Endothelial cell of umbilical vein (primary cell): ENCODE results near the gene AURKA. TPM values are rescaled to one million over a fixed set of nuclear protein-coding genes. Genes with fewer than 3 reads are reported as not detected.

Source experiments
- BruUV-seq: library from RNA; stranded (reverse); fragments of 400-500 nt; replicated peaks from 2 replicates; lab custom pipeline; 2021; lab: Mats Ljungman, UMichigan
- CTCF ChIA-PET: fragments of 300-600, 350-600 bp; sonication (Branson Sonifier 250); formaldehyde crosslinking; loops from one replicate; lab custom pipeline; 2021; ENCODE audit warnings: antibody characterized with exemption, inconsistent platforms; lab: Charles Lee
- POLR2A ChIA-PET: fragments of 300-600, 350-600 bp; sonication (Branson Sonifier 250); formaldehyde crosslinking; loops from one replicate; lab custom pipeline; 2021; ENCODE audit warnings: antibody characterized with exemption, inconsistent platforms; lab: Charles Lee
- DNase-seq: peaks from one replicate; pipeline ENCODE4 v3.0.0-alpha.2; 2011; ENCODE audit warnings: low read depth, low spot score
- FAIRE-seq: peaks from 2 replicates; lab custom pipeline; 2011; peaks lifted over from hg19 to GRCh38; lab: Jason Lieb, UNC
- H2AFZ ChIP-seq: 2 replicates; pipeline ENCODE4 v1.6.0; 2012; ENCODE audit warnings: low read depth, low read length, control low read depth, inconsistent platforms
- H3K27ac ChIP-seq: 2 replicates; pipeline ENCODE4 v1.5.1; 2011; ENCODE audit warnings: low read depth, mild to moderate bottlenecking, control low read depth, low read length, moderate library complexity; ENCODE audit not compliant: insufficient read depth
- H3K27me3 ChIP-seq, 2 experiments: 2 replicates each; pipeline versions ENCODE4 v1.6.0 to v1.6.1; 2011; ENCODE audit warnings: low read length in 2 of 2, mixed read lengths in 1 of 2; ENCODE audit not compliant: control insufficient read depth in 2 of 2, insufficient read depth in 2 of 2
- H3K36me3 ChIP-seq, 2 experiments: 2 replicates in 1 of 2; 3 replicates in 1 of 2; pipeline ENCODE4 v1.5.1; 2011; ENCODE audit warnings: low read length in 2 of 2, mild to moderate bottlenecking in 1 of 2, moderate library complexity in 1 of 2; ENCODE audit not compliant: control insufficient read depth in 2 of 2, insufficient read depth in 2 of 2; ENCODE audit errors: extremely low read depth in 1 of 2
- H3K4me1 ChIP-seq: 3 replicates; pipeline ENCODE4 v1.5.1; 2011; ENCODE audit warnings: mild to moderate bottlenecking, low read length; ENCODE audit not compliant: control insufficient read depth, insufficient read depth; ENCODE audit errors: extremely low read depth
- H3K4me2 ChIP-seq: 2 replicates; pipeline ENCODE4 v1.6.1; 2011; ENCODE audit warnings: low read length, control low read depth, mixed read lengths; ENCODE audit not compliant: insufficient read depth
- H3K4me3 ChIP-seq, 3 experiments: fragments of 200-600 bp in 1 of 3; sonication (generic), shearing (Covaris generic) in 1 of 3; replicated peaks in 1 of 3; 2 replicates each; pipeline ENCODE4 v1.5.1; 2011 to 2016; ENCODE audit warnings: control low read depth in 3 of 3, low read length in 3 of 3, mild to moderate bottlenecking in 2 of 3, inconsistent platforms in 1 of 3, low read depth in 1 of 3, moderate library complexity in 1 of 3; ENCODE audit not compliant: insufficient read depth in 1 of 3
- H3K79me2 ChIP-seq: 2 replicates; pipeline ENCODE4 v1.6.0; 2012; ENCODE audit warnings: low read length, inconsistent platforms; ENCODE audit not compliant: control insufficient read depth, insufficient read depth
- H3K9ac ChIP-seq: replicated peaks from 2 replicates; pipeline ENCODE3; 2011; ENCODE audit warnings: low read length, control low read depth; ENCODE audit not compliant: insufficient read depth; ENCODE audit errors: extremely low read depth
- H3K9me1 ChIP-seq: replicated peaks from 3 replicates; pipeline ENCODE4 v1.6.0; 2011; ENCODE audit warnings: mild to moderate bottlenecking, low read length; ENCODE audit not compliant: control insufficient read depth, insufficient read depth; ENCODE audit errors: extremely low read depth
- H3K9me3 ChIP-seq: replicated peaks from 2 replicates; pipeline ENCODE4 v1.5.1; 2012; ENCODE audit warnings: low read length, inconsistent platforms; ENCODE audit not compliant: control insufficient read depth, insufficient read depth
- H4K20me1 ChIP-seq: replicated peaks from 2 replicates; pipeline ENCODE3; 2011; ENCODE audit warnings: mild to moderate bottlenecking, low read length; ENCODE audit not compliant: control insufficient read depth, insufficient read depth; ENCODE audit errors: extremely low read depth
- EZH2 ChIP-seq: IDR thresholded peaks from 2 replicates; pipeline ENCODE4 v1.6.1; 2012; ENCODE audit warnings: borderline replicate concordance, low read depth, mild to moderate bottlenecking, moderate library complexity, low read length, inconsistent platforms; ENCODE audit not compliant: severe bottlenecking
- FOS ChIP-seq: IDR thresholded peaks from 2 replicates; pipeline ENCODE4 v1.6.1; 2011; ENCODE audit warnings: mild to moderate bottlenecking, low read length, moderate library complexity, borderline replicate concordance; ENCODE audit not compliant: insufficient read depth
- GATA2 ChIP-seq: IDR thresholded peaks from 2 replicates; pipeline ENCODE4 v1.7.0; 2011; ENCODE audit warnings: low read depth, mild to moderate bottlenecking, moderate library complexity, mixed read lengths, low read length; ENCODE audit not compliant: insufficient read length, insufficient read depth
- JUN ChIP-seq: IDR thresholded peaks from 2 replicates; pipeline ENCODE4 v1.6.1; 2011; ENCODE audit warnings: borderline replicate concordance, low read depth; ENCODE audit not compliant: insufficient read length, insufficient read depth
- MYC ChIP-seq: IDR thresholded peaks from one replicate; pipeline ENCODE4 v1.6.1; 2011; ENCODE audit warnings: mild to moderate bottlenecking, low read depth, low read length
- POLR2A ChIP-seq: IDR thresholded peaks from 2 replicates; pipeline ENCODE4 v1.6.1; 2012; ENCODE audit warnings: low read depth, mild to moderate bottlenecking, control low read depth, low read length
- POLR2AphosphoS5 ChIP-seq: IDR thresholded peaks from 2 replicates; pipeline ENCODE4 v1.6.1; 2012; ENCODE audit warnings: low read depth, mild to moderate bottlenecking, control low read depth, low read length, moderate library complexity; ENCODE audit not compliant: insufficient read depth
- dilution Hi-C: fragments of 300-500 bp; cut with MboI; formaldehyde crosslinking; loops from one replicate; pipeline ENCODE4 v1.15.0; 2019; ENCODE audit warnings: low sequenced_read_pairs; ENCODE audit not compliant: extremely low pct_ligation_motif_present
- intact Hi-C: fragments of 100-400 bp; cut with micrococcal nuclease; formaldehyde crosslinking; loops from one replicate; pipeline ENCODE4 v1.10.0; 2022
- polyA plus RNA-seq, 4 experiments: library from polyadenylated mRNA; depleted of rRNA in 3 of 4; stranded (reverse) in 3 of 4; unstranded in 1 of 4; fragments of >200 nt; gene quantifications; 2 replicates each; pipeline versions ENCODE4 v1.2.1 to v1.2.3, GENCODE V29; 2011 to 2012; ENCODE audit warnings: missing spikeins in 1 of 4
- total RNA-seq: library from RNA; stranded (reverse); gene quantifications from 2 replicates; pipeline ENCODE4 v1.2.3, GENCODE V29; 2021
- TF ChIP-seq, protein P1 (sequence below), 2 donors: IDR thresholded peaks; 1 replicate in 1 of 2; 2 replicates in 1 of 2; pipeline ENCODE4 v1.5.1; 2011; ENCODE audit warnings: low read length in 2 of 2, mild to moderate bottlenecking in 2 of 2, moderate library complexity in 2 of 2, control low read depth in 1 of 2, inconsistent platforms in 1 of 2, low read depth in 1 of 2; ENCODE audit not compliant: insufficient read depth in 1 of 2; ENCODE audit errors: extremely low read depth in 1 of 2
- TF ChIP-seq, protein P2 (sequence below): IDR thresholded peaks from 2 replicates; pipeline ENCODE4 v1.6.1; 2011; ENCODE audit not compliant: insufficient read depth, insufficient read length

AURKA gene
- total and polyA plus RNA-seq, 2 donors (not counting 3 experiments of a cell fraction or from before 2014, with no cell fraction given): 33.1 to 56.9 TPM

DNA sequence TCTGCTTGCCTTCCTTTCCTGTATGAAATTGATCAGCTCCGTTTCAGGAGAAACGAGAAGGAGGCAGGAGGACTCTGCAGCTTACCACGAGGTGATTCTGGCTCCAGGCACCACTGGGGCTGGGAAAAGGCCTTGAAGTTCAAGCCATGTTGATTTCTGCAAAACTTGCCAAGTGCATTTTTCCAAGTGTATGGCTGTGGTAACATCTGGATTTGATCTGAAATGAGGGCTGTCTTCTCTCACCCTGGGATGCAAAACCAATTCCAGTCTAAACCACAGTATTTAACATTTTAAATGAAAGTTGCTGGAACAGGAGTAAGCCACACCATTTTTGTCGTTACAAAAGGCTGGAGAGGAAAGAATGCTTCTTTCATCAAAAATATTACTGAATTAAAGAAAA is 69.3 kb downstream of the AURKA start:
- TF ChIP-seq, protein P1, sequence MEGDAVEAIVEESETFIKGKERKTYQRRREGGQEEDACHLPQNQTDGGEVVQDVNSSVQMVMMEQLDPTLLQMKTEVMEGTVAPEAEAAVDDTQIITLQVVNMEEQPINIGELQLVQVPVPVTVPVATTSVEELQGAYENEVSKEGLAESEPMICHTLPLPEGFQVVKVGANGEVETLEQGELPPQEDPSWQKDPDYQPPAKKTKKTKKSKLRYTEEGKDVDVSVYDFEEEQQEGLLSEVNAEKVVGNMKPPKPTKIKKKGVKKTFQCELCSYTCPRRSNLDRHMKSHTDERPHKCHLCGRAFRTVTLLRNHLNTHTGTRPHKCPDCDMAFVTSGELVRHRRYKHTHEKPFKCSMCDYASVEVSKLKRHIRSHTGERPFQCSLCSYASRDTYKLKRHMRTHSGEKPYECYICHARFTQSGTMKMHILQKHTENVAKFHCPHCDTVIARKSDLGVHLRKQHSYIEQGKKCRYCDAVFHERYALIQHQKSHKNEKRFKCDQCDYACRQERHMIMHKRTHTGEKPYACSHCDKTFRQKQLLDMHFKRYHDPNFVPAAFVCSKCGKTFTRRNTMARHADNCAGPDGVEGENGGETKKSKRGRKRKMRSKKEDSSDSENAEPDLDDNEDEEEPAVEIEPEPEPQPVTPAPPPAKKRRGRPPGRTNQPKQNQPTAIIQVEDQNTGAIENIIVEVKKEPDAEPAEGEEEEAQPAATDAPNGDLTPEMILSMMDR (IDR thresholded peaks at IDR 0.05; ENCODE audit: extremely low read depth in 1 of 2, insufficient read depth in 1 of 2, low read depth in 1 of 2, low read length in 2 of 2): no peak
- TF ChIP-seq JUN (no peak), POLR2A (no peak), FOS (no peak), MYC (no peak), POLR2AphosphoS5 (no peak), GATA2 (no peak), EZH2 (no peak)
- TF ChIP-seq, protein P2, sequence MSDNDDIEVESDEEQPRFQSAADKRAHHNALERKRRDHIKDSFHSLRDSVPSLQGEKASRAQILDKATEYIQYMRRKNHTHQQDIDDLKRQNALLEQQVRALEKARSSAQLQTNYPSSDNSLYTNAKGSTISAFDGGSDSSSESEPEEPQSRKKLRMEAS: no peak
- DNase-seq (no peak), FAIRE-seq (no peak)
- Histone ChIP-seq H3K27ac (no peak overlapping the region), H3K36me3 (no peaks in the 10 kb centered on the region), H3K9me3 (no peaks in the 10 kb centered on the region), H3K27me3 (no peaks in the 10 kb centered on the region), H2AFZ (no peak overlapping the region), H3K9me1 (no peaks in the 10 kb centered on the region), H3K4me2 (no peak overlapping the region), H3K4me3 (no peak overlapping the region), H3K79me2 (no peaks in the 10 kb centered on the region), H3K4me1 (no peaks in the 10 kb centered on the region), H3K9ac (no peak overlapping the region), H4K20me1 (no peaks in the 10 kb centered on the region)
- no TSS peak for BruUV-seq
- intact Hi-C loops (no loop called here), dilution Hi-C loops (no loop called here)
- CTCF ChIA-PET: no interaction called here
- POLR2A ChIA-PET: no interaction called here

Other genes starting within 250 kb of the AURKA start
- not detected in 2 replicates for gene MC3R, start 143.5 kb downstream of the AURKA start, total RNA-seq
- gene MC3R, start 143.5 kb downstream of the AURKA start, polyA plus RNA-seq: not detected in 2 replicates
- 37.6 and 44.5 TPM in 2 replicates for gene FAM210B, start 33.2 kb downstream of the AURKA start, total RNA-seq
- gene FAM210B, start 33.2 kb downstream of the AURKA start, polyA plus RNA-seq: 20.6 and 24.6 TPM in 2 replicates
- 32.9 and 39.6 TPM in 2 replicates for gene CSTF1, start 430 bp upstream of the AURKA start, total RNA-seq
- gene CSTF1, start 430 bp upstream of the AURKA start, polyA plus RNA-seq: 49.3 and 51.7 TPM in 2 replicates
- not detected in 2 replicates for gene CASS4, start 20.0 kb upstream of the AURKA start, total RNA-seq
- not detected in 2 replicates for gene CASS4, start 20.0 kb upstream of the AURKA start, polyA plus RNA-seq
- 82.2 and 84.7 TPM in 2 replicates for gene RTF2, start 76.4 kb upstream of the AURKA start, total RNA-seq
- 61.3 and 68.8 TPM in 2 replicates for gene RTF2, start 76.4 kb upstream of the AURKA start, polyA plus RNA-seq
- gene FAM209A, start 132.5 kb upstream of the AURKA start, total RNA-seq: 0.49 TPM in 1 of 2 replicates, not detected in the other
- 0.13 and 0.37 TPM in 2 replicates for gene FAM209A, start 132.5 kb upstream of the AURKA start, polyA plus RNA-seq
- not detected in 2 replicates for gene FAM209B, start 141.0 kb upstream of the AURKA start, total RNA-seq
- 0.22 TPM in 1 of 2 replicates, not detected in the other for gene FAM209B, start 141.0 kb upstream of the AURKA start, polyA plus RNA-seq
- not detected in 2 replicates for gene TFAP2C, start 237.1 kb upstream of the AURKA start, total RNA-seq
- gene TFAP2C, start 237.1 kb upstream of the AURKA start, polyA plus RNA-seq: 0.06 TPM in 1 of 2 replicates, not detected in the other